Subcutaneous abdominal adipose tissue (tissue), 5 donors: ENCODE measurements around the gene ZNF423.

Source experiments
- H3K27ac ChIP-seq: one replicate; pipeline ENCODE4 v1.7.0; 2013; ENCODE audit warnings: low read depth, mild to moderate bottlenecking, inconsistent platforms, low read length, moderate library complexity
- H3K27me3 ChIP-seq, 5 donors: one replicate each; pipeline ENCODE4 v1.7.0; 2013; ENCODE audit warnings: low read length in 5 of 5, inconsistent platforms in 1 of 5; ENCODE audit not compliant: control insufficient read depth in 5 of 5, insufficient read depth in 4 of 5
- H3K36me3 ChIP-seq, 5 donors: one replicate each; pipeline ENCODE4 v1.7.0; 2013; ENCODE audit warnings: low read length in 5 of 5; ENCODE audit not compliant: control insufficient read depth in 5 of 5, insufficient read depth in 5 of 5
- H3K4me1 ChIP-seq, 5 donors: one replicate each; pipeline ENCODE4 v1.7.0; 2013; ENCODE audit warnings: low read length in 5 of 5, mild to moderate bottlenecking in 3 of 5, moderate library complexity in 1 of 5; ENCODE audit not compliant: control insufficient read depth in 5 of 5, insufficient read depth in 5 of 5
- H3K4me3 ChIP-seq, 5 donors: one replicate each; pipeline ENCODE4 v1.7.0; 2013; ENCODE audit warnings: low read length in 5 of 5, low read depth in 1 of 5
- H3K9ac ChIP-seq, 5 donors: one replicate each; pipeline ENCODE4 v1.7.0; 2013; ENCODE audit warnings: low read length in 5 of 5, mild to moderate bottlenecking in 4 of 5, moderate library complexity in 3 of 5
- H3K9me3 ChIP-seq, 5 donors: one replicate each; pipeline ENCODE4 v1.7.0; 2013; ENCODE audit warnings: low read length in 5 of 5; ENCODE audit not compliant: control insufficient read depth in 5 of 5
- donor health status: healthy.
- donor health status: healthy.
- donor health status: healthy.
- donor health status: healthy.
- donor health status: healthy.

Gene ZNF423

DNA sequence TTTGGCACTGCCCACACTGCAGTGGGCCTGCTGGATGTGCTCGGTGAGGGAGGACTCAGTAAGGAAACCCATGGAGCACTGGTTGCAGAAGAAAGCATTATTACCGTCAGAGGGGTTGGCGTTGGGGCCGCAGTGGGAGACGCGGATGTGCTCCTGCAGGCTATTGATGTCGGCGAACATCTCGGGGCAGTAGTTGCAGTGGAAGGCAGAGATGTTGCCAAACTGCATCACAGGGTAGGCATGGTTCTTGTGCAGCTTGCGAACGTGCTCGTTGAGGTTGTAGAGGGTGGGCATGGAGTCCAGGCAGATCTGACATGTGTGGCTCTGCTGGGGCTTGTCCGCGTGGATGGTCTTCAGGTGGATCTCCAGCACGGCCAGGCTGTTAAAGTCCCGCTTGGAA is 218.4 kb downstream of the ZNF423 start:
- Histone ChIP-seq H3K9ac (no peak overlapping the region), H3K27me3 (no peaks in the 10 kb centered on the region), H3K36me3 (peaks cover 0 to 42% (median 39%) of the 10 kb centered on the region in 5 donors), H3K9me3 (no peaks in the 10 kb centered on the region), H3K4me3 (no peak overlapping the region), H3K27ac (no peak overlapping the region), H3K4me1 (peaks cover 3 to 28% (median 12%) of the 10 kb centered on the region in 5 donors)

DNA sequence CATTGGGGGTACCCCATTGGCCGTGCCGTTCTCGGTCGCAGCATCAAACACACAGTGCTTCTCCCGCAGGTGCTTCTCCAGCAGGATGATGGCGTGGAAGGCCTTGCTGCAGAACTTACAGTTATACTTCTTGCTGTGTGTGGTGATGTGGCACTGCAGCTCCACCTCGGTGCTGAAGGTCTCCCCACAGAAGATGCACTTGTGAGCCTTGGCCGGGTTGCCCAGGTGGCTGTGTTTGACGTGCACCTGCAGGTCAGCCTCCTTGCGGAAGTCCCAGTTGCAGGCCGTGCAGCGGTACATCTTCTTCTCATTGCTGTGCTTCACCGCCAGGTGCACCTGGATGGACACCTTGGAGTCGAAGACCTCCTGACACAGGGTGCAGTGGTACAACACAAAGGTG is 219.3 kb downstream of the ZNF423 start:
- H3K9me3 ChIP-seq = no peaks in the 10 kb centered on the region
- H3K36me3 ChIP-seq = peaks cover 0 to 42% (median 39%) of the 10 kb centered on the region in 5 donors
- no peak overlapping the region for H3K4me3 ChIP-seq
- peaks cover 3 to 31% (median 14%) of the 10 kb centered on the region in 5 donors for H3K4me1 ChIP-seq
- no peaks in the 10 kb centered on the region for H3K27me3 ChIP-seq
- no peak overlapping the region for H3K9ac ChIP-seq
- no peak overlapping the region for H3K27ac ChIP-seq

DNA sequence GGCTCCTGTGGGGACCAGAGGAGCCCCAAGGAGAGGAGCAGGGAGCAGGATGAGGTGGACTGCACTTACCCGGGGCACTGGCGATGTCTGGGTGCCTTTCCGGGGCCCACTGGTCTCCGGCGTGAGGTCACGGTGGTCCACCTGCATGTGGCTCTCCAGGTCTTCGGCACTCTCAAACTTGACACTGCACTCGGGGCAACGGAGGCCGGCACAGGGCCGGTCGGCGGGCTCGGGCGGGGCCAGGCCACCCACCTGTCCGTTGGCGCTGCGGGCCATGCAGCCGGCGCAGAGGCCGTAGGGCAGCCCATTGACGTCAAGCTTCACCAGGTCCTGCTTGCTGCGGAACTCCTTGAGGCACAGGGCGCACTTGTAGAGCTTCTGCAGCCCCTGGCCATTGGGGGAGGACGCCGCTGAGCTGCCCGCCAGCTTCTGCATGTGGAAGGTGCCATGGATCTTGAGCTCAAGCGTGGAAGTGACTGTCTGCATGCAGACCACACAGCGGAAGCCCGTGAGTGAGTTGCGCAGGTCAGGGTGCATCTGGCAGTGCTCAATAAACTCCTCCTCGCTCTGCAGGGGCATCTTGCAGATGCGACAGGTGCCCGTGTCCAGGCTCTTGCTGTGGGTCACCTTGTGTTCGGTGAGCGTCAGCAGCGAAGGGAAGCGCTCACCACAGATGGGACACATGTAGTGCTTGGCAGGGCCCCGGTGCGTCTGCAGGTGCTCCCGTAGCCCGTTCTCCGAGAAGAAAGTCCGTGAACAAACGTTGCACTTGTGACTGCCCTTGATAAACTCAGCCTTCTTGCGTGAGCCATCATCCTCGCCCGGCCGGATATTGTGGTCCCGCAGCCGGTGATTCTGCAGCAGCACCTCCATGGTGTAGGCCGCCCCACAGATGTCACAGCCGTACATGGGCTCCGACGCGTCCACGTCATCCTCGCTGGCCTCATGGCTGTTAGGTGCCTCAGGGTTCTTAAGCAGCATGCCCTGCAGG is 220.0 kb downstream of the ZNF423 start:
- H3K9ac ChIP-seq = no peak overlapping the region
- H3K36me3 ChIP-seq = peaks cover 0 to 42% (median 39%) of the 10 kb centered on the region in 5 donors
- H3K4me3 ChIP-seq = no peak overlapping the region
- H3K27ac ChIP-seq = no peak overlapping the region
- H3K4me1 ChIP-seq = peaks cover 3 to 33% (median 18%) of the 10 kb centered on the region in 5 donors
- H3K27me3 ChIP-seq = no peaks in the 10 kb centered on the region
- H3K9me3 ChIP-seq = no peaks in the 10 kb centered on the region

DNA sequence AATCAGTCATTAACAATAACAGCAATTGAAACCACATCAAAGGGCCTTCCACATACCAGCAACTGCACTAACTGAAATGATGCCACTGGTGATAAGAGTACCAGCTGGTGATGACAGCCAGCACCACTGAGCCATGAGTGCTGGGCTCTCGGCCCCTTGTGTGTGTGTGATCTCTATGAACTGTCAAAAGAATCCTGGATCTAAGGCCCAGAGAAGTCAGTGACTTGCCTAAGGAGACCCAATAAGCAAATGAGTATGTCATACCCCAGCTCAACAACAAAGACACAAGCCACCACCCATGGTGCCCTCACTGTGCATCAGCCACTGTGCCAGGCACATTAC is 220.9 kb downstream of the ZNF423 start:
- H3K36me3 ChIP-seq = peaks cover 0 to 42% (median 39%) of the 10 kb centered on the region in 5 donors
- no peak overlapping the region for H3K4me3 ChIP-seq
- peaks cover 3 to 24% (median 15%) of the 10 kb centered on the region in 5 donors for H3K4me1 ChIP-seq
- H3K9me3 ChIP-seq = no peaks in the 10 kb centered on the region
- H3K9ac ChIP-seq = no peak overlapping the region
- no peaks in the 10 kb centered on the region for H3K27me3 ChIP-seq
- no peak overlapping the region for H3K27ac ChIP-seq

DNA sequence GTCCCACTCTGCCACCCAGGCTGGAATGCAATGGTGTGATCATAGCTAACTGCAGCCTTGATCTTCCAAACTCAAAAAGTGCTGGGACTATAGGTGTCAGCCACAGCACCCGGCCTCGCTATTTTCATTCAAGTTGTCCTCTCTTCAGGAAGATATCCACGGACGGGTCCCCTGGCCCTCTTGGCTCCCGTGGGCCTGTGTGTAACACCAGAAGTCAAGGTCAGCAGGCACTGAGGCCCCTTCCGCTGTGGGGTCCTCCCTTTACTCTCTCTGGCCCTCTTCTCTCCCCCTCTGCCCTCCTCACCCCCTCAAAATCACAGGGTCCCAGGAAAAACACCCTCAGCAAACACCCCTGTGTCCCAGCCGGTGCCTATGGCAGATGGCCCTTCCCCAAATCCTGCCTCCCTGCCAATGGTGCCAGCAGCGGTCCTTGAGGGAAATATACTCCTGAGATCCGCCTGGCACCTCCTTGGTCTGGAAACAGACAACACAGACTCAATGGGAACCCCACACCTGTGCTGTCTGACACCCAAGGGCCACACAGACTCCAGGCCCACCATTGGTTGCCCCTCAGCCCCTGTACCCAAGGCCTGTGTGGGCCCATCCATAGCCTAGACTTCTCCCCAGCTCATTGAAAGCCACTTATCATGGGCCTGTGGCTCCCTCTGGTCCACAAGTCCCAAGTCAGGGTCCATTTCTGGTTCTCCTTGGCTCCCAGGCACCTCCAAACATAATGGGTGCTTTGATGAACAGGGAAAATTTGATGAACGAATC is 221.5 kb downstream of the ZNF423 start:
- H3K36me3 ChIP-seq = peaks cover 0 to 42% (median 39%) of the 10 kb centered on the region in 5 donors
- no peak overlapping the region for H3K9ac ChIP-seq

DNA sequence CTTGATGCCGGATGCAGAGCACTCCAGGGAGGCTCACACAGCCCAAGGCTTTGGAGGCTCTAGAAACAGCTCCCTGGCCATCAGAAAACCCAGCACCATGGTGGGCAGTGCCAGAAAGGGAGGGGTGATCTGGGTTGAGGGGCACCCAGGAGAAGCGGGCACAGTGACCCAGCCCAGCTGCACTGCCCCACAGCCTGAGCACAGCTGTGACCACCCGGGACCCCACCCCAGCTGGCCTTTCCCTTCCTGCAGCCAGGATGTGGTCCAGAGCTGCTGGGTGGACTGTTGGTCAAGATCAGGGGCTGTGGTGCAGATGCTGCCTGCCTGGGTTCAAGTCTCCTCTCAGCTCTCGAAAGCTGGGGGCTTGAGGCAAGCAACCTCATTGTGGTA is 223.1 kb downstream of the ZNF423 start:
- Histone ChIP-seq H3K27ac (no peak overlapping the region), H3K4me1 (peaks cover 0 to 10% (median 6%) of the 10 kb centered on the region in 5 donors), H3K27me3 (no peaks in the 10 kb centered on the region), H3K9me3 (peaks cover 0 to 7% (median 0%) of the 10 kb centered on the region in 5 donors), H3K4me3 (no peak overlapping the region), H3K9ac (no peak overlapping the region), H3K36me3 (peaks cover 0 to 34% (median 30%) of the 10 kb centered on the region in 5 donors)

More for the DNA sequence above, 221.5 kb downstream of the ZNF423 start:
- H3K4me3 ChIP-seq = no peak overlapping the region
- H3K4me1 ChIP-seq = peaks cover 2 to 19% (median 9%) of the 10 kb centered on the region in 5 donors
- peaks cover 0 to 2% (median 0%) of the 10 kb centered on the region in 5 donors for H3K9me3 ChIP-seq
- H3K27me3 ChIP-seq = no peaks in the 10 kb centered on the region
- no peak overlapping the region for H3K27ac ChIP-seq

DNA sequence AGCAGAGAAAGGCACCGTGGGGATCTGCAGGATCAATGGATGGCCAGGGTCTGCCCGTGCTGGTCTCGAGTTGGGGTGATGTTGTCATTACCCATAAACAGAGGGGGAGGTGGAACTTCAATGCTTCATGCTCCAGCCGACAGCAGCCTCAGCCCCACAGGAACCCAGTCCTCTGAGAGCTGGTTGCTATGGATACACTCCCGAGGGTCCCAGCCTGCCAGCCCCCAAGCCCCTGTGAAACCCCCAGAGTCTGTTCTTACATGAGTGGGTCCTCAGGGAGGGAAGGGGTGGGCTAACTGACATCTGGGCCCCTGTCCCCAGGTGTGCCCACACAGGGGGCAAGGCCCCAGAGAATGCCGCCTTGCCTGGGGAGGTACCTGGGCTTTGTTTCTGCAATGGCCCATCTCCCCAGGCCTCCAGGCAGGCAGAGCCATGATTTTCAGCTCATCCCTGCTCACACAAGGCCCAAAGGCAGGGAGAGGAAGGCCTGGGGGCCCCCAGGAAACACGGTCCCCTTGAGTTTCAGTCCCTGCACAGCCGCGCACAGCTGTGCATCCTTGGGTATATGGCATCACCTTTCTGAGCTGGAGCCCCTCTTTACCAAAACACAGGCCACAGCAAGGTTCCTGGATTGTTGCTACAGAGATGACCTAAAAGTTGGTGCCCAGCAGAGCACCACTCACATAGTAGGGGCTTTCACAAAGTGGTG is 223.7 kb downstream of the ZNF423 start:
- Histone ChIP-seq H3K4me1 (peaks cover 0 to 10% (median 6%) of the 10 kb centered on the region in 5 donors), H3K36me3 (peaks cover 0 to 28% (median 24%) of the 10 kb centered on the region in 5 donors), H3K9ac (no peak overlapping the region), H3K4me3 (no peak overlapping the region), H3K9me3 (peaks cover 0 to 7% (median 0%) of the 10 kb centered on the region in 5 donors), H3K27me3 (no peaks in the 10 kb centered on the region), H3K27ac (no peak overlapping the region)

DNA sequence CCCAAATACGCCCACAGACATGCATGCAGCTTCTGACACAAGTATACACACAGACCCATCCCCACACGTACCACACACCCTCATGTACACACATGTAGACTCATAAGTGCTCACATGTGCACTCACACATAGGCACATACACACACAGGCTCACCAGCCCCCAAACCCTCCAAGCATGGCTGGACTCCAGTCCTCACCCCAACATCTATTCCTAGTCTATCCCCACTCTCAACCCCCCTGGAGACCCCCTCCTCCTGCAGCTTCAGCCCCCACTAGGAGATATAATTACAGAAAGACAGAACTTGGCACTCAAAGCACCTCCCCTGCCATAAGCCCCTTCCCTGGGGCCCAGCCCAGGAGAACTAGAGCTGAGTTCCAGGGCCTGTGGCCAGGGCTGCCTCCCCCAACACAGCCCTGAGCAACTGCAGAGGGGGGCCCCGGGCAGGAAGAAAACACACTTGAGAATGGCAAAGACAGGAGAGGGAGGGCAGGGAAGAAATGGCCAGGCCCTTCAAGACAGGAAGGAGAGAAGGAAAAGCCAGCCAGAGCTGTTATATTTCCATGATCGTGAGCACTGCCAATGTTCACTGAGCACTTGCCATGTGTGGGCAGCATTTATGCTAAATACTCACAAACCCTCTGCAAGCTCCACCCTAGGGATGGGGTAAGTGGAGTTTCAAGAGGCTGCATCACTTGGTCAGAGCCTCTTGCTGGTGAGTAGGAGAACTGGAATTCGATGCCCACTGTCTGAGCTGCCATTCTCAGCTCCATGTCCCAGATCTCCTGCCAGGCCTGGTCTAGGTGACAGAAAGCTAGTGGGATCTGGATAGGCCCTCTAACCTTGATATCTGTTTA is 224.5 kb downstream of the ZNF423 start:
- H3K27ac ChIP-seq = no peak overlapping the region

DNA sequence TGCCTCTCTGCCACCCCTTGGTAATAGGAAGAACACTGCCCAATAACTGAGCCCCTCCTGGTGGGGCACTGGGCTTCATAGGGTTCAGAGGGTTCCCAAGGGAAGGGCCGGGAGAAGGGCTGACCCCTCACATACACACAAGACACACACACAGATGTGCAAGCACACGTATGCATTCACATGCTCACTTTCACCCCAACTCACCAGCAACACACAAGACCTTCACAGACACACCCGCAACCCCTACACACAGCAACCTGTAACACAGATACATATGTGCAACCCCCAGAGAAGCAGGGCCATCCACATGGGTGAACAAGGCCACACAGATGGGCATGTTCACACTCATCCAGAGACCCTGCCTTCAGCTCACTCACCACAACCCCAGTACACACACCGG is 225.1 kb downstream of the ZNF423 start:
- H3K9ac ChIP-seq = no peak overlapping the region
- H3K36me3 ChIP-seq = peaks cover under 1 to 15% (median 12%) of the 10 kb centered on the region in 5 donors
- peaks cover 0 to 7% (median 0%) of the 10 kb centered on the region in 5 donors for H3K9me3 ChIP-seq
- H3K27ac ChIP-seq = no peak overlapping the region
- H3K4me1 ChIP-seq = peaks cover 0 to 10% (median 6%) of the 10 kb centered on the region in 5 donors
- no peaks in the 10 kb centered on the region for H3K27me3 ChIP-seq
- H3K4me3 ChIP-seq = no peak overlapping the region

More for the DNA sequence above, 224.5 kb downstream of the ZNF423 start:
- H3K4me1 ChIP-seq = peaks cover 0 to 10% (median 6%) of the 10 kb centered on the region in 5 donors
- peaks cover 0 to 7% (median 0%) of the 10 kb centered on the region in 5 donors for H3K9me3 ChIP-seq
- peaks cover 0 to 20% (median 16%) of the 10 kb centered on the region in 5 donors for H3K36me3 ChIP-seq
- no peak overlapping the region for H3K9ac ChIP-seq
- H3K27me3 ChIP-seq = no peaks in the 10 kb centered on the region
- no peak overlapping the region for H3K4me3 ChIP-seq
